HG02642 (cell line): ENCODE results near the gene LAIR2.

Experiments
- ATAC-seq: cut with Tn5 transposase; IDR thresholded peaks from one replicate; pipeline ENCODE4 v1.9.1; 2021; ENCODE audit warnings: mild to moderate bottlenecking; ENCODE audit not compliant: unreplicated experiment, poor library complexity

LAIR2 gene

DNA sequence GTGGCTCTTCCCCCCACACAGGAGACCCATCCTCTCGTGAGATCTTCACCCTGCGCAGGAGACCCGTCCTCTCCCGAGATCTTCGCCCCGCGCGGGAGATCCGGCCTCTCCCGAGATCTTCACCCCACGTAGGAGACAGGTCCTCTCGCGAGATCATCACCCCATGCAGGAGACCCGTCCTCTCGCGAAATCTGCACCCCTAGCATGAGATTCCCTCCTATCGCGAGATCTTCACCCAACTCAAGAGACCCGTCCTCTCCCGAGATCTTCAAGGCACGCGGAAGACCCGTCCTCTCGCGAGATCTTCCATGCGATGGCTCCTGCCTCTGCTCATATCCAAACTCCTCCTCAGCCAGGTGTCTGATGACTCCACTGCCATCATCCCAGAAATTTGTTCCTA is 24.3 kb downstream of the LAIR2 start:
- no peak for ATAC-seq

DNA sequence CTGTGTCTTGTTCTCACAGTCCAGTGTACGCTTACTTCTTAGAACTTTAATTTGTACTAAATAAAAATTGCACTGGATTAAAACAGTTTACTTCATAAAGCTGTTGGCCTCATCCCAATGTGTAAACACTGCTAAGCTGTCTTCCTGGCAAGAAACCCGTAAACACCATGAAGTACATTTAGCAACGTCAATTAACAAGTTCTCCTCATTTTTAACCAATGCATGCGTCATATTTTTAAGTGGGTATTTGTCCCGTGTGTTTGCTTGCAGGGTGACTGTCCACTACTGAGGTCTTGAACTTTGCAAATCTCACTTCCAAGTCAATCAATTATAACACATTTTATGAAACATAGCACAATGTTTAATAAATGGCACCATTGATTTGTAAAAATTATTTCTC is 28.2 kb downstream of the LAIR2 start:
- no peak for ATAC-seq

GRCh38 chr19:54532528-54532927 is 29.9 kb downstream of the LAIR2 start:
- ATAC-seq = peak; percentile 78

DNA sequence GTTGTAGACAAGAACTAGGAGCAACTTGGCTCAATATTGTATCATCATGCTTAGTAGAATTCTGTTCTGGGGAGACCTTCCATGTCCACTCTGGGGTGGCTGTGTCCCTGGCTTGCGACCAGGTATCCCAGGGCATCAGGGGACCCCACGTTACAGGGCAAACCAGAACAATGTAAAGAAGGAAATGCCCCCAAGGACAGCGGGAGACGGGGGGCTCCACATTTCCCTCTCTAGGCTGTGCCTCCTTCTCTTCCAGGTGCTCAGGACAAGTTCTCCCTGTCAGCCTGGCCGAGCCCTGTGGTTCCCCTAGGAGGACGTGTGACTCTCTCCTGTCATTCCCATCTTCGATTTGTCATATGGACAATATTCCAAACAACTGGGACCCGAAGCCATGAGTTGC is 30.8 kb downstream of the LAIR2 start:
- no peak for ATAC-seq

DNA sequence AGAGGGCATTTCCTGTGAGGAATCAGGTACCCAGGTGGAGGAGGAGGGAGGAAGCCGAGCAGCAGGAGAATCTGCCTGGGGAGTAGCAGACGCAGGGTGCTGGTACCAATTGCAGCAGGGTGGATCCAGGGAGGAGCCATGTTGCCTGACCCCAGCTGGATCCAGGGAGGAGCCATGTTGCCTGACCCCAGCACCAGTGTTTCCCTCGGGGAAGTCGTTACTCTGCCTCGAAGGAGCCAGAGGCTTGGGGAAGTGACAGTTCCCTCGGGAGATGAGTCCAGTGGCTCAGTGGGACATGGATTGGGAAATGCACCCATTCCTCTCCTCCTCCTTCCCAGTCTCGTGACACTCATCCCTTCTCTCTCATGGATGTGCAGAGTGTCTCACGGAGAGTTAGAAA is 31.5 kb downstream of the LAIR2 start:
- ATAC-seq = no peak

DNA sequence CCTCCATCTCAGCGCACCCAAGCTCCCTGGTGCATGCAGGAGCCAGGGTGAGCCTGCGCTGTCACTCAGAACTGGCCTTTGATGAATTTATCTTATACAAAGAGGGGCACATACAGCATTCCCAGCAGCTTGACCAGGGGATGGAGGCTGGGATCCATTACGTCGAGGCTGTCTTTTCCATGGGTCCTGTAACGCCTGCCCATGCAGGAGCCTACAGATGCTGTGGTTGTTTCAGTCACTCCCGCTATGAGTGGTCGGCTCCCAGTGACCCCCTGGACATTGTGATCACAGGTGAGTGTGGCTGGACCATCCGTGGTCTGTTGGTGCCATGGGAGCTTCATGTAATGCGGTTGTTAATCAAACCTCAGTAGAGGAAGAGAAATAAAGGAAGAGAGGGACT is 33.0 kb downstream of the LAIR2 start:
- ATAC-seq = no peak

- no peak for ATAC-seq
Measured at GRCh38 chr19:54536956-54537355, 34.3 kb downstream of the LAIR2 start.

- ATAC-seq = no peak
Measured at GRCh38 chr19:54541712-54542111, 39.1 kb downstream of the LAIR2 start.

DNA sequence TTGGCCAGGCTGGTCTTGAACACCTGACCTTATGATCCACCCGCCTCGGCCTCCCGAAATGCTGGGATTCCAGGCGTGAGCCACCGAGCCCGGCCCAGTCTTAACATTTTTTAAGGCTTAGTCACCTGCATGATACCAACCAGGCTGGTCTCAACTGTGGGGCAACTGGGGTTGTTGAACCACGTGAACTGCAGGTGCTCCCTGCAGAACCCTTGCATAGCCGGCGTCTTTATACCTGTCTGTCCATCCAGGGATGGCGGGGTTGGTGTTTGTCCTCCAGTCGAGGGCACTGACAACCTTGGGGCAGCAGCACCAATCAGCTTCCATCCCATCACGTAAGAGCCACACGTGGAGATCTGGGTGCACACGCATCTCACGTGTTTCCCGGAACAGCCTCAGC is 46.2 kb downstream of the LAIR2 start:
- no peak for ATAC-seq

DNA sequence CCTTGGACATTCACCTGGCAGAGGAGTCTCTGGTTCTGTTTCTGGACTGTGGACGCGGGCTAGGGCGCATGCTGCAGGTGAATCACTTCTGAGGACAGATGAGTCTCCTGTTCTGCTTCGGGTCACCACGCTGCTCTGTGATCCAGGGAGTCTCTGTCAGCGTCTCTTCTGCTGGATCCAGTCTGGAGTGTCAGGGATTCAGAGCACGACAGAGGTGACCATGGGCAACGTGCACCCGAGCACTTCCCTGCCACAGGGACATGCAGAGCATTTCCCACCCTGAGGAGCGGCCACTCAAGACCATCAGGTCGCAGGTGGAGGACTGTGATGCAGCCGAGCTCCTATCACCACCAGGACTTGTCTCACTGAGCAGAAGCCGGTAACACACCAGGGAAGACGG is 46.6 kb downstream of the LAIR2 start:
- ATAC-seq = no peak

- no peak for ATAC-seq
Measured at GRCh38 chr19:54551293-54551692, 48.7 kb downstream of the LAIR2 start.

GRCh38 chr19:54551950-54552912 is 49.6 kb downstream of the LAIR2 start:
- no peak for ATAC-seq

- no peak for ATAC-seq
Measured at GRCh38 chr19:54552913-54553310, 50.3 kb downstream of the LAIR2 start.

GRCh38 chr19:54554006-54554405 is 51.4 kb downstream of the LAIR2 start:
- ATAC-seq = no peak

DNA sequence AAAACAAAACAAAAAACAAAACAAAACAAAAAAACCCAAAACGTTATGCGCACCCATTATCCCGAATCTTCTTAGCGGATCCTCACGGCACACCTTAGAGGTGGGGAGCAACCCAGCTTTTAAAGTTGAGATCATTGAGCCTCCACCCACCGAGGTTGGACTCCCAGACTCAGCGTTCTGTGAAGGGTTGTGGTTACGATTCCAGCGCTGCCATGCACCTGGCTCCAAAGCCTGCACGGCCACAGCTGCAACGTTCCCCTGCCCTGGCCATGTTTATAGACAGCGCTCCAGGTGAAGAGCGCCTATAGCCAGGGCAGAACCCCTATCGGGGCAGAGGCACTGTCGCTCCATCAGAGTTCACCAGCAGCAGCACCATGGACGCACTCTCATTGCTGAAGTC is 52.3 kb downstream of the LAIR2 start:
- ATAC-seq = no peak

- no peak for ATAC-seq
Measured at GRCh38 chr19:54556194-54556593, 53.6 kb downstream of the LAIR2 start.

- no peak for ATAC-seq
Measured at GRCh38 chr19:54558339-54558738, 55.7 kb downstream of the LAIR2 start.
